ENCODE results near the gene CHMP6. TPM values are rescaled to one million over a fixed set of nuclear protein-coding genes. Genes with fewer than 3 reads are reported as not detected.

The CHMP6 gene
- polyA plus RNA-seq, 3 donors, result 20.3 to 44.8 (median 44.1) TPM

GRCh38 chr17:81021531-81022343 lies 30.1 kb downstream of the CHMP6 start:
- Mint-ChIP-seq H3K4me3 (no peak overlapping the region), H3K9me3 (peaks cover 0 to 3% (median under 1%) of the 10 kb centered on the region in 7 donors), H3K27ac (peak overlapping the region in 1 of 7 donors; percentile 54), H3K27me3 (ENCODE audit: low read depth in 3 of 3) (peaks cover 10 to 32% (median 19%) of the 10 kb centered on the region in 3 donors), H3K4me1 (peaks cover 29% of the 10 kb centered on the region), H3K36me3 (no peaks in the 10 kb centered on the region)
- H3K4me2 ChIP-seq (replicated peaks; ENCODE audit: extremely low read depth, low read length, poor library complexity, severe bottlenecking), result no peak overlapping the region
- no peak overlapping the region for H3K9ac ChIP-seq (ENCODE audit: insufficient read depth, low read length, poor library complexity, severe bottlenecking)
- no peak for DNase-seq
- H3K9me3 ChIP-seq (replicated peaks in 1 of 2; ENCODE audit: control insufficient read depth in 1 of 2, insufficient read depth in 1 of 2, low read length in 2 of 2), result peaks cover 0 to under 1% of the 10 kb centered on the region in 2 donors
- no peak overlapping the region for H3K27ac ChIP-seq (ENCODE audit: low read depth in 1 of 2, low read length in 2 of 2)
- H3K36me3 ChIP-seq (replicated peaks in 1 of 2; ENCODE audit: control insufficient read depth in 1 of 2, insufficient read depth in 2 of 2, low read length in 2 of 2), result no peaks in the 10 kb centered on the region
- WGBS (ENCODE audit: insufficient coverage), result 95% methylated on average over 10 of the region's 19 CpGs
- H3K4me3 ChIP-seq (replicated peaks in 1 of 3; ENCODE audit: low read depth in 2 of 3, low read length in 3 of 3), result no peak overlapping the region
- TF ChIP-seq CTCF (IDR thresholded peaks at IDR 0.05), result no peak
- no peaks in the 10 kb centered on the region for H4K20me1 ChIP-seq (ENCODE audit: insufficient read depth, low read length)
- no peak overlapping the region for H2AFZ ChIP-seq (ENCODE audit: insufficient read depth, low read depth, low read length, poor library complexity, severe bottlenecking)
- H3K79me2 ChIP-seq (ENCODE audit: insufficient read depth, low read length), result no peaks in the 10 kb centered on the region
- peaks cover 19 to 31% of the 10 kb centered on the region in 2 donors for H3K4me1 ChIP-seq (ENCODE audit: control insufficient read depth in 1 of 2, insufficient read depth in 2 of 2, low read length in 2 of 2)
- peaks cover 0 to 4% of the 10 kb centered on the region in 2 donors for H3K27me3 ChIP-seq (ENCODE audit: control insufficient read depth in 2 of 2, insufficient read depth in 2 of 2, low read length in 2 of 2)
- intact Hi-C loops (cut with micrococcal nuclease), result loop anchor here in 1 of 2 donors (5.0 kb wide), 1 partner anchor 81 kb away; no protein-coding TSS in a partner anchor

- H3K9ac ChIP-seq (ENCODE audit: insufficient read depth, low read length, poor library complexity, severe bottlenecking), result no peak overlapping the region
- H3K9me3 ChIP-seq (replicated peaks in 1 of 2; ENCODE audit: control insufficient read depth in 1 of 2, insufficient read depth in 1 of 2, low read length in 2 of 2), result peaks cover 0 to 5% of the 10 kb centered on the region in 2 donors
- H3K4me1 Mint-ChIP-seq, result peaks cover 28% of the 10 kb centered on the region
- peak overlapping the region in 1 of 2 donors; percentile 15 for H3K4me3 Mint-ChIP-seq
- peaks cover 0 to 7% (median 5%) of the 10 kb centered on the region in 7 donors for H3K9me3 Mint-ChIP-seq
- TF ChIP-seq CTCF (IDR thresholded peaks at IDR 0.05), result no peak
- no peak overlapping the region for H3K27ac ChIP-seq (ENCODE audit: low read depth in 1 of 2, low read length in 2 of 2)
- H3K4me2 ChIP-seq (replicated peaks; ENCODE audit: extremely low read depth, low read length, poor library complexity, severe bottlenecking), result no peak overlapping the region
- DNase-seq, result no peak
- WGBS (ENCODE audit: insufficient coverage), result 93% methylated on average over 4 of the region's 6 CpGs
- H3K27me3 Mint-ChIP-seq (ENCODE audit: low read depth in 3 of 3), result peaks cover 12 to 37% (median 23%) of the 10 kb centered on the region in 3 donors
- no peak overlapping the region for H2AFZ ChIP-seq (ENCODE audit: insufficient read depth, low read depth, low read length, poor library complexity, severe bottlenecking)
- intact Hi-C loops (cut with micrococcal nuclease), result loop anchor here in 1 of 2 donors (5.0 kb wide), 1 partner anchor 80 kb away; no protein-coding TSS in a partner anchor
- H3K27me3 ChIP-seq (ENCODE audit: control insufficient read depth in 2 of 2, insufficient read depth in 2 of 2, low read length in 2 of 2), result peaks cover 0 to 10% of the 10 kb centered on the region in 2 donors
- no peaks in the 10 kb centered on the region for H4K20me1 ChIP-seq (ENCODE audit: insufficient read depth, low read length)
- no peaks in the 10 kb centered on the region for H3K79me2 ChIP-seq (ENCODE audit: insufficient read depth, low read length)
- H3K36me3 Mint-ChIP-seq, result no peaks in the 10 kb centered on the region
- H3K27ac Mint-ChIP-seq, result no peak overlapping the region
- peaks cover 19 to 30% of the 10 kb centered on the region in 2 donors for H3K4me1 ChIP-seq (ENCODE audit: control insufficient read depth in 1 of 2, insufficient read depth in 2 of 2, low read length in 2 of 2)
- no peak overlapping the region for H3K4me3 ChIP-seq (replicated peaks in 1 of 3; ENCODE audit: low read depth in 2 of 3, low read length in 3 of 3)
- H3K36me3 ChIP-seq (replicated peaks in 1 of 2; ENCODE audit: control insufficient read depth in 1 of 2, insufficient read depth in 2 of 2, low read length in 2 of 2), result no peaks in the 10 kb centered on the region
Measured at GRCh38 chr17:81022344-81022676, 30.7 kb downstream of the CHMP6 start.

Measured in CD14-positive monocyte (primary cell).